Hematopoietic multipotent progenitor cell (in vitro differentiated cells): Measurements from ENCODE around the gene MAP7D3. TPM values are rescaled to one million over a fixed set of nuclear protein-coding genes. Genes with fewer than 3 reads are reported as not detected.
"Not testable (repeated sequence)": the region's sequence is repeated elsewhere in the genome, so short reads cannot be mapped to it uniquely, and the experiment has no call there.

Experiments
- DNase-seq, 3 donors: peaks; one replicate each; pipeline ENCODE4 v3.0.0-alpha.2; 2011 to 2015; ENCODE audit warnings: low read depth in 2 of 3, low spot score in 2 of 3
- total RNA-seq: library from RNA; depleted of rRNA; stranded (reverse); fragments of >200 nt; gene quantifications from one replicate; pipeline ENCODE4 v1.2.3, GENCODE V29; 2012

MAP7D3 gene, protein sequence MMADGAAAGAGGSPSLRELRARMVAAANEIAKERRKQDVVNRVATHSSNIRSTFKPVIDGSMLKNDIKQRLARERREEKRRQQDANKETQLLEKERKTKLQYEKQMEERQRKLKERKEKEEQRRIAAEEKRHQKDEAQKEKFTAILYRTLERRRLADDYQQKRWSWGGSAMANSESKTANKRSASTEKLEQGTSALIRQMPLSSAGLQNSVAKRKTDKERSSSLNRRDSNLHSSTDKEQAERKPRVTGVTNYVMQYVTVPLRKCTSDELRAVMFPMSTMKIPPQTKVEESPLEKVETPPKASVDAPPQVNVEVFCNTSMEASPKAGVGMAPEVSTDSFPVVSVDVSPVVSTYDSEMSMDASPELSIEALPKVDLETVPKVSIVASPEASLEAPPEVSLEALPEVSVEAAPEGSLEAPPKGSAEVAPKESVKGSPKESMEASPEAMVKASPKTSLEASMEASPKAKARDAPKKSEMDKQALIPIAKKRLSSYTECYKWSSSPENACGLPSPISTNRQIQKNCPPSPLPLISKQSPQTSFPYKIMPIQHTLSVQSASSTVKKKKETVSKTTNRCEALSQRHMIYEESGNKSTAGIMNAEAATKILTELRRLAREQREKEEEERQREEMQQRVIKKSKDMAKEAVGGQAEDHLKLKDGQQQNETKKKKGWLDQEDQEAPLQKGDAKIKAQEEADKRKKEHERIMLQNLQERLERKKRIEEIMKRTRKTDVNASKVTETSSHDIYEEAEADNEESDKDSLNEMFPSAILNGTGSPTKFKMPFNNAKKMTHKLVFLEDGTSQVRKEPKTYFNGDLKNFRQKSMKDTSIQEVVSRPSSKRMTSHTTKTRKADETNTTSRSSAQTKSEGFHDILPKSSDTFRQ
- total RNA-seq = 10.0 TPM

DNA sequence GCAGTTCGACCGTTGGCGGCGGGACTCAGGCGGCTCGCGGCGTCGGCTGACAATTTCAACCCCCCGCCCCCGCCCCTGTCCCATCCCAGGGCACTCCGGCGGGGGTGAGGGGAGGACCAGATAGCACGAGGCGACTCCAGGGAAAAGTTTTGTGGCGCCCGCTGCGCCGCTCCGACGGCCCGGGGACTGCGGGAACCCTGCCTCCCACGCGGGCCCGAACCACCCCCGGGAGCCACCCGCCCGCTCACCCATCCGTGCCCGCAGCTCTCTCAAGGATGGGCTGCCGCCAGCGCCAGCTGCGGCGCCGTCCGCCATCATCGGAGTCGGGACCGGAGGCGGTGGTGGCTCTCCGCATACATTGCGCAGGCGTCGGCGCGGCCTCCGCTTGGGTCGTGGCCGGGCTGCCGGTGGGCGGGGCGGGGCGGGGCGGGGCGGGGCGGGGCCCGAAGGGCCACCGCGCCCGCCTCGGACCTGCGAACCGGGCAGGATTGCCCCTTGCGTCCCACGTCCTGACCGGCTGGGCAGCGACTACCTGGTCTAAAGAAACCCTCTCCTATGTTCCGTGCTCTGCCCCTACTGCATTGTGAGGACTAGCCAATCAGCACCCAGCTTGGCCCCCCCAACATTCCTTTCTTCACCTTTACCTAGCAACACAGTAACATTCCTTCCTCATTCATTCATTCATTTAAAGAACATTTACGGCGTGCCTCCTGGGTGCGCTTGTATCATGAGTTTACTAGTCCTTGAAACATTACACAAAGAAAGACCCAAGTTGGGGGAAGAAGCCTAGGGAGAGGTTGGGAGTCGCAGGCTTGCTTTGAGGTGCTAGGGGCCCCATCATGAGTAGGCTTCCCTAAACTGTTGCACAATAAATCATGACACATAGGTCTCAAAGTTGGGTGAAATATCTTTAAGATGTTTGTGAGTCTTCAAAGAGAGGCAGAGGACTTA is at the start of gene MAP7D3:
TSS of gene MAP7D3 (minus strand) at position 360 of the 951 bp plus-strand sequence. CDS start at position 318, 42 bp downstream.
- DNase-seq = peak; percentile 34 to 76 (median 62)

DNA sequence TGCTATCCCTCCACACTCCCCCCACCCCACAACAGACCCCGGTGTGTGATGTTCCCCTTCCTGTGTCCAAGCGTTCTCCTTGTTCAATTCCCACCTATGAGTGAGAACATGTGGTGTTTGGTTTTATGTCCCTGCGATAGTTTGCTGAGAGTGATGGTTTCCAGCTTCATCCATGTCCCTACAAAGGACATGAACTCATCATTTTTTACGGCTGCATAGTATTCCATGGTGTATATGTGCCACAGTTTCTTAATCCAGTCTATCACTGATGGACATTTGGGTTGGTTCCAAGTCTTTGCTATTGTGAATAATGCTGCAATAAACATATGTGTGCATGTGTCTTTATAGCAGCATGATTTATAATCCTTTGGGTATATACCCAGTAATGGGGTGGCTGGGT is 49.5 kb upstream of the MAP7D3 start, which contains the start of gene ADGRG4:
TSS of gene ADGRG4 (plus strand) at position 243 of the 400 bp plus-strand sequence. CDS start 7,815 bp downstream, outside the sequence.
- not testable (repeated sequence) for DNase-seq

DNA sequence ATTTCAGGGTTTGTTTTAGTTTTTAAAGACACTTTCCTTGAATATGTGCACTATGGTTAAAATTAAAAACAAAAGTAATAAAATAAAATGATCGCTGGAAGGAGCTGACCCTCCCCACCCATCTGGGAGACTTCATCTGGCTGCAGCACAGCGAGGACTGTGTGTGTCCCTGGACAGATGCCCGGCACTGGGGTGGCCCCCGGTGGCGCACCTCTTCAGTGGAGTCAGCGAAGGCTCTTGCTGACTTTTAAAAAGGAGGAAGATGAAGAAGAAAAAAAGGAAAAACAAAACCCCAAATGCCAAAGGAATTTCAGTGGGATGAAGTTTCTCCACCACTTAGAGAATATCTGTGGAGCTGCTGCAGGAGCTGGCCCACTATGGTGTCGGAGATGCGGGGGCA is 44.2 kb upstream of the MAP7D3 start:
- DNase-seq = no peak

DNA sequence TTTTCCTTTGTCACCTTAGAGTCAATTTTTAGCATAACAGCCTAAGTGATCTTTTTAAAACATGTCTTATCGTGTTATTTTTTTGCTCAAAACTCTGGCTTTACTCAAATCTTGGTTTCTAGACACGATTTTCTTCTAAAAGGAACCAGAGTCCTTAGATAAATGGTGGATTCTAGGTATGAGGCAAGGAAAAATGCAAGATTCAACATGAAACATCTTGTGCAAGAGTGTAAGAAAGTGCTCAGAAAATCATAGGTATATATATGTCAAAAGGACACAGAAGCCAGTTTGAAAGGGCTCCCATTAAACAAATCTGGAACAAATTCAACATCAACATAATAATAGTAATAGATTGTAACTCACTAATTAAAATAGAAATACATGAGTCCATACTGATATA is 41.5 kb upstream of the MAP7D3 start:
- DNase-seq = no peak

DNA sequence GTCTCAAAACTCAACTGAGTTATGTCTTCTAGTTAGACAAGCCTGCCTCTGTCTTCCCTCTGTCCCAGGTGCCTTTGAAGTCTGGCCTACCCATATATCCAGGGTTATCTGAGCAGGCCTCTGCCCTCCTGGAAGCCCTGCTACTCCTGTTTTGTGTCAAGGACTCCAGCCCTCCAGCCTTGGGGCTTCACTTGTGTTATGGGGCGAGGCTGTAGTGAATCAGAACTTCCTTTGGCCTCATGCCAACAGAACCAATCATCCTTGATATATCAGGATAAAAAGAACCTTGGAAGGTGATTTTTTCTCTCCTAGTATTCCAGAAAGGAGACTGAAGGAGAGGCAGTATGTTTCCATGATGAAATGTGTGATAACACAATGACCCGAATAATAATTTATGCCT is 40.6 kb upstream of the MAP7D3 start:
- DNase-seq = no peak

DNA sequence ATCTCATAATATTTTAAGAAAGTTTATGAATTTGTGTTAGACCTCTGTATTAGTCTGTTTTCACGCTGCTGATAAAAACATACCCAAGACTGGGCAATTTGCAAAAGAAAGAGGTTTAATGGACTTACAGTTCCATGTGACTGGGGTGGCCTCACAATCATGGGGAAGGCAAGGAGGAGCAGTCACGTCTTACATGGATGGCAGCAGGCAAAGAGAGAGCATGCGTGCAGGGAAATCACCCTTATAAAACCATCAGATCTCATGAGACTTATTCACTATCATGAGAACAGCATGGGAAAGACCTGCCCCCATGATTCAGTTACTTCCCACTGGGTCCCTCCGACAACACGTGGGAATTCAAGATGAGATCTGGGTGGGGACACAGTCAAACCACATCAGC is 35.2 kb upstream of the MAP7D3 start:
- DNase-seq = not testable (repeated sequence)

DNA sequence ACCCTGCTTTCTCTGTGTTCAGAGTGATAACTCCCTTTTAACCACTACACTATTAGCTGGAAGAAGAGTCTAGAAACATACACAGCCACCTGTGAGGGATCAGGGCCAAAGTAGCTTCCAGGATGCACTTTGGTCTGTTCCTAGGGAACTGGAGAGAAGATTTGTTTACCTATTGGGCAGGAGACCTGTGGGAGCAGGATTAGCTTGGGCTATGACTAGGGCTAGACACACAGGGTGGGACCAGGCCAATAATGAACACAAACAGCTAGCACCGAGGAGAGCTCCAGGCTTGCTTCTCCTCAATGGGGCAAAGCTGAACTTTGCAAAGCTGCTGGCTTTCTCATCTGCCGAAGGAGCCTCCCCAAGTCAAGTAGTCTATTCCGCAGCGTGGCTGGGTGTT is 24.4 kb upstream of the MAP7D3 start:
- no peak for DNase-seq

DNA sequence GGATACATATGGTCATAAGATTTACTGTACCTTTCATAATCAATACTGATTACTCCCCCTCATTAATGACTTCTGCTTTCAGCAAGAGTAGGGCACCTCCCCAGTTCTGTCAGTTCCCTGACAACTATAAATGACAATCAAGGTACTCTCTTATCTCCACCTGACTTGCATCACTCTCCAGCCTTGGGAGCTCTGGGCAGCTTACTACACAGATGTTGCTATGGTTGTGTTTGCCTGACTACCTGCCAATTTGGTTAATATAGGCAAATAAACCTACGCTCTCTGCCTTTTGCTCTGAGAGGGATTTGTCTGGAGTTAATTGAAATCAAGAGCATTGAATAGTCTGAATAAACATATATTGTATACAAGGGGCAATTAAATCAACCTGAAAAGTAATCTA is 22.8 kb upstream of the MAP7D3 start:
- DNase-seq = no peak

DNA sequence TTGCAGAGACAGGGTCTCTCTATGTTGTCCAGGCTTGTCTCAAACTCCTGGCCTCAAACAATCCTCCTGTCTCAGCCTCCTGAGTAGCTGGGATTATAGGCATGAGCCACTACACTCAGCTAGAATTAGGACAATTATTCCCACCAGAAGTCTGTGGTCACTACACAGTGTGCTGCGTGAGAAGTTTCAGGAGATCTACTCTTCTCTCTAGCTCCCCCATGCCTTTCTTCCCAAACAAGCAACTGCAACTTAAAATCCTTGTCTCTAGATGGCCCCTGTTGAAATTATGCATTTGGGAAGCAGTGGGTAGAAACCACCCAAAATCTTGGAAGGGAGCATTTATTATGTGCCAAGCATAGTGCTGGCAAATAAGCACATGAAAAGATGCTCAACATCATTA is 21.1 kb upstream of the MAP7D3 start:
- DNase-seq = no peak

DNA sequence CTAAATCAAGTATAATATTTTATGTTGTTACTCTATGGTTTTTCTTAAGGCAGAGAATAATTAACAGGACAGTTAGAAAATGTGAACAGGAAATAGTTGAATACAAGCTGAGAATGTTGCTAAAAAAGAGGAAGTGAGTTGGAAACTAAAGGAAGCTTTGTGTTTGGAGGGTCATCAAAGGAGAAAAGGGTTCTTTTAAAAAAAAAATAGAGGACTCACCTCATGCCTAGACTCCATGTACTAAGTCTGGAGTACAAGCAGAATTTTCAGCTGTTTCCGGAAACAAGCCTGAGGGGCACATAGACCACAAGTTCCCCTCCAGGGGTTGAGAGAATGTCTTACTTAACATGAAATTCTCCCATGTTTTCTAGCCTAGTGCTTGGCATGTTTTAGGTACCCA is 20.1 kb upstream of the MAP7D3 start:
- DNase-seq = peak in 2 of 3 donors; percentile 49 to 83

DNA sequence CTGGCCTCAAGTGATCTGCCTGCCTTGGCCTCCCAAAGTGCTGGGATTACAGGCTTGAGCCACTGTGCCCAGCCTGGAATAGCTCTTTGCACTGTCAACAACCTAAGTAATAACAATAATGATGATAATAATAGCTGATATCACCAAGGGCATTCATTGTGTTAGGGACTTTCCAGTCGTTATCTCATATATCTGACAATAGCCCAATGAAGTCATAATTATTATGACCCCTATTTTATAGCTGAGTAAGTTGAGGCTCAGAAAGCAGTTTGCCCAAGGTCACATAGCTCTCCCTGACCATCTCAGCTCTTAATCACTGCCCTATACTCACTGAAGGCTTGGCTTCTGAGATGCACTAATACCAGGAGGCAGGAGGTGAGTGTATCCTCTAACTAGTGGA is 18.7 kb upstream of the MAP7D3 start:
- no peak for DNase-seq

DNA sequence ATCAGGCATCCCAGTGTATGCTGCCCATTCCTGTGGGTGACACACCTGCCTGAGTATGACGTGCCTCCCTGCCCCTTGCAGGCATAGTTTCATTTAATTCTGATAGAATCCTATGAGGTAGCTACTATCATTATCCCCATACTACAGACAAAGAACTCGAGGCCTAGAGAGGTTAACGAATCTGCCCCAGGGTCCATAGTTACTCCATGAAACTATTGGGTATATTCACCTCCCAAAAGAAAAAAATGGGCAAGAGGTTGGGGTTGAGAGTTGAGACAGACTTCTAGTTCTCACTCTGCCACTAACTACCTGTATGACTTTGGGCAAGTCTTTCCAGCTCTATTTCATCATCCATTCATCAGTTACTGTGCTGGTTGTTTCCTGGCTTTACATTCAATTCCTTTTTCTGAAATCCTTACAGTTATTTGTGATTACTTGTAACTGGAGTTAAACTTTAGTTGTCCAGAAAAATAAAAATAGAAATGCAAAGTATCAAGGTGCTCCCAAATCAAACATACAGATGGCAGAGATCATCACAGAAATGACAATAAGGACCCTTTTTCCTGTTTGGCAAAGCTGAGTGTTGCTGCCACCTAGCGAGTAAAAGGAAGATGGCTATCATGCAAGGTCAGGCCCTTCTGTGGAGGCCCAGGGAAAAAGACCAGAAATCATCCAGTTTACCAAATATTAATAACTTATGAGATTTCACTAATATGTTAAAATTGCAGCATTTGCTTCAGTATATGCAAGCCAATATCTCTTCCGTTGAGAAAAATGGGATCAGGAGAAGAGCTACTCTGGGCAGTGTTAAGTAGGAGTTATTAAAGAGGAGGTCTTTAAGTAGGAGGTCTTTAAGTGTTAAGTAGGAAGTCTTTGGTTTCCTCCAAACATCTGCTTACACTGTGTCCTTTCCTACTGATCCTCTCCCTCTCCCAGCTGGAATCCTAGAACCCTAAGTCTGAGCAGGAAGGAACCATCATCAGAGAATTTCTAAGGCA is 17.1 kb upstream of the MAP7D3 start:
- peak; percentile 13 to 60 (median 38) for DNase-seq

DNA sequence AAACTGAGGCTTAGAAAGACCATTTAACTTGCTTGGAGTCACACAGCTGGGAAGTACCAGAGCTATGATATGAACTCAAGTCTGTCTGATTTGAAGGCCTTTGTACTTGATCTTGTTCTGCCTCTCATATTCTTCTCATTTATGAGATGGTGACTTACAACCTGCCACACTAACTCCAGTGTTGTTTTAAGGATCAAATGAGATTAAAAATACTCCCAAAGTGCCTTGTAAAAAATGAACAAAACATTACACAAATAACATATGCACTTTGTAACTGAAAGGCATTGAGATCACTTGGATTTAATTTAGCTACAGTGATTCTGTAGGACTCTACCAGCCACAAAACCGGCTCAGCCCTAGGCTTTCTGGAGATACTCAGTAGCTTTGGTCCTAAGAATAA is 15.6 kb upstream of the MAP7D3 start:
- no peak for DNase-seq

DNA sequence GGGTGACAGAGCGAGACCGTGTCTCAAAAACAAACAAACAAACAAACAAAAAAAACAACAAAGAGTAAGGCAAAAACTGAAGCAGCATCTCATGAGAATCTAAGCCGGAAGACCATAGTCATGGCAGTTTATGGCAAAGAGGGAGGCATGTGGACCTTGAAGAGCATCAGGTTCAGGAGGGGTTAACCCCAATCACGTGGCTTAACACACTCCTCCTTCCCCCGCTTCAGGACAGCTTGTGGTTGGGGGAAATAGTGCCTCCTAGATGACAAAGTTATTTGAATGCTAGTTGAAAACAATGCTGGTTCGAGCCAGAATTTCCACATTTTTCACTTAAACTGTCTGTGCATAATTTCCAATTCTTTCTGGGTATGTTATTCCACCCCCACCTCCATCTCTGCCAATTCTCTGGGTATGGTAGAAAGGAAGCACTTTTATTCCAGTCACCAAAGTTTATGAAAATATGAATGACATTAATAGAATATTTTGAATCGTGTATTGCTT is 11.7 kb upstream of the MAP7D3 start:
- DNase-seq = peak in 1 of 3 donors; percentile 15

DNA sequence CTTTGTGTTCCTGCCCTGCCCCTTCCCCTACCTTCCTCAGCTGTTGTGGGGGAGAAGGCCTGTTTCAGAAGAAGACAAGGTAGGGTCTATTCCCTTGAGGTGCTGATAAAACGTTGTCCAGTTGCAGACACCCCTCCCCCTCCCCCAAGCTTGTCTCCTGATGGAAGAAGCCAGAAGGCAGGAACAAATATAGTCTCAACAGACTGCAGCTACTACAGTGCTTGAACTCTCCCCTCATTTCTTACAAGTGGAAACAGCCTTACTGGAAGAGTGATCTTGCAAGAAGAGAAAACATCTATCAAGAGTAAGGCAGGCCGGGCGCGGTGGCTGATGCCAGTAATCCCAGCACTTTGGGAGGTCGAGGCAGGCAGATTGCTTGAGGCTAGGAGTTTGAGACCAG is 11.0 kb upstream of the MAP7D3 start:
- no peak for DNase-seq

DNA sequence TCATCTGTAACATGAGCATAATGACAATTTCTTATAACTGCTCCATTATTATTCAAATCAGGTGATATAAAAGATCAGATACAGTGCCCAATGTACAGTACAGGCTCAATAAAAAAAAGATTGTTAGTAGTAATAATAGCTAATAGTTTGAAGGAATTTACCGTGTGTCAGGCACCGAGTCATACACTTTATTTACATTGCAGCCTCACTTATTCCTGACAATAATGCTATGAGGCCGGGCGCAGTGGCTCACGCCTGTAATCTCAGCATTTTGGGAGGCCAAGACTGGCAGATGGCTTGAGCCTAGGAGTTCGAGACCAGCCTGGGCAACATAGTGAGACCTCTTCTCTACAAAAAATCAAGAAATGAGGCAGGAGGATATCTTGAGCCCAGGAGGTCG is 10.1 kb upstream of the MAP7D3 start:
- no peak for DNase-seq

DNA sequence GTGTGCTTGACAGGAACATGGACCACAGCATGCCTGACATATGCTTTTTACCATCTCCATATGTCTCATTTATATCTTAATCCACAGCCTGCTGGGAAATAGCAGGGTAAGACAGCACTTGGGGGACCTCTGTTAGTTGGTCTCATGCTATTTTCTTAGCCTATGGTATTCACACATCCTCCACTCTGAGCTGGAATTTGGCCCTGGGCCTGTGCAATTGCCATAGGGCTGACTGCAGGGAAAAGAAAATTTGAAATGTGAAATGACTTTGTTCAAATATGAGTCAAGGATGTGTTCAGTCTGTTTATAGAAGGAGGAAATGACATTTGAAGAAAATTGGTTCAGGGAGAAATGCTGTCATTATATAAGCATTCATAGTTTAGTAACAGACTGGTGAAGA is 9.6 kb upstream of the MAP7D3 start:
- no peak for DNase-seq

DNA sequence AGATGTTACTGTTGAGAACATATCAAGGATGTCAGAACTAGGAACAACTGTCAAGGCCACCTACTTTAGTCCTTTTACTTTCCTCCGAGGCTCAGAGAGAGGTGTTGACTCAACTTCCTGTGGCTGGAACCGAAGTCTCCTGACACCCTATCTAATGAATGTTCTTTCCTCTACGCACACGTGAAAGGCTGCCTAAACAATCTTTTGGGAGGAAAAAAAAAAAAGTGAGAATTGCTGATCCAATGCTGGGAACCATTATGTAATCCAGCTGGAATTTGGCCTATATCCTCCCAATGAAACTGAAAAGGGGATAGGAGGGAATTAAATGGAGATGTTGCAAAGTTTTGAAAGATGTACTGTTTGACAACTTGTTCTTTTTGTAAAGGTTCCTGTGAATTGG is 8.3 kb upstream of the MAP7D3 start:
- peak in 1 of 3 donors; percentile 28 for DNase-seq

DNA sequence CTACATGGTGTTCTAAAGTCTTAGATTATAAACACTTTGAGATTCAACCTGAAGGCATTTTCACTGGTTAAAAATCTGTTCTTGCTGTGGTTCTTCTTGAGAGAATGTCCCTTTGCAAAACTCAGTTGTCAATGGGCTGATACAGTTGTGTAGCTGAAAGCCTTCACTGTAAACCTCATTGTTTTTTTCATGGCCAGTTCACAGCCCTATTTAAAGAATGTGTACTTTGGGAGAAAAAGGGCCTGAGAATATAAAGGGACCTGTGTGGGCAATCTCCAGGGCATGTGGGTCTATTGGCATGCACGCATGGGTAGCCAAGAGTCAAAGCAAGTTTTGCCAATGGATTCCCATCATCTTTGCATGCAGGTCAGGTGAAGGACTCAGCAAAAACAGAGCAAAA is 7.8 kb upstream of the MAP7D3 start:
- DNase-seq = no peak
